Nucleus accumbens (tissue), 56 donors: ENCODE data around the gene PKLR.
"Not testable (repeated sequence)": the region's sequence is repeated elsewhere in the genome, so short reads cannot be mapped to it uniquely, and the experiment has no call there.

ENCODE experiments used
- DNase-seq, 56 donors: peaks; one replicate each; lab custom pipeline; 2025; lab: John Stamatoyannopoulos, UW

Gene PKLR

DNA sequence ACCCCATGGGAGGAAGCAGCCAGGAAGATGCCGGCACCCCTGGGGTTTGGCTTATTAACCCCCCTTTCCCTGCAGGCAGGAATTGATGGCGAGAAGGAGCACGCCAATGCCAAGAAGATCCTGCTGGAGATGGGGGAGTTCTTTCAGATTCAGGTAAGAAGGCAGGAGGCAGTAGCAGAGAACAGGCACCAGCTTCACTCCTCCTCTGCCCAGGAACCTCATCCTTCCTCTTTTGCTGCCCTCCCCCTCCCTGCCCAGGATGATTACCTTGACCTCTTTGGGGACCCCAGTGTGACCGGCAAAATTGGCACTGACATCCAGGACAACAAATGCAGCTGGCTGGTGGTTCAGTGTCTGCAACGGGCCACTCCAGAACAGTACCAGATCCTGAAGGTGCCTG, 18.3 kb upstream of the PKLR start:
- no peak for DNase-seq

DNA sequence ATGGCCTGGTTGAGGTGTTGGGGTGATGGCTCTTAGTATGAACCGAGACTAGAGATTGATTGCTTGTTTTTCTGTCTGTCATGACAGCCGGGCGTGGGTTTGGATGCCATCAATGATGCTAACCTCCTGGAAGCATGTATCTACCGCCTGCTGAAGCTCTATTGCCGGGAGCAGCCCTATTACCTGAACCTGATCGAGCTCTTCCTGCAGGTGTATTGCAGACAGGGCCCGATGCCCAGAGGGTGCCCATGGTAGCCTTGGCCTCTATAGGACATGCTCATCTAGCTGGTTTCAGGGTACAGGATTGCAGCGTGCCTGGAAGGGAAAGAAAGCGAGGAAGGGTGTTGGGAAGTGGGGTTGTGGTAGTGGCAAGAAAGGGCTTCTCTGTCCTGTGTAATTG, 16.8 kb upstream of the PKLR start:
- DNase-seq = no peak

DNA sequence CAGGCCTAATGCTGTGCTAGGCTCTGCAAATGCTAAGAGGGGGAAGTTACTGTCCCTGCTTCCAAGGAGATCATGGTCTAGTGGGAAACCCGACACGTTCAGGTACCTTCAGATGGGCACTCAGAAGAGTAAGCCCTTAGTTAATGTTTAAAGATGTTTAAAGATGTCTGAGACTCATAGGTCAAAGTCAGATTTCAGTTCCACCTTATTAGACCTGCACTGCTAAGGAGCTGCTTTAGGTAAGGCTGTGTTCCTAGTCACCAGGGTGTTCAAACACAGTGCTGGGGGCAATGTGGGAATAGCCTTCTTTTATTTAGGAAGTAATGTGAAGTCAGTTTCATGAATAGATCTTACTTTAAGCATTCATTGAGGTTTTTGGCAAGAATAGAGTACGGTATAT, 15.7 kb upstream of the PKLR start:
- DNase-seq = no peak

- DNase-seq = peak in 7 of 56 donors; percentile 6 to 38 (median 20)
Observed at GRCh38 chr1:155313261-155313660, 12.0 kb upstream of the PKLR start.

- DNase-seq = peak in 3 of 56 donors; percentile 15 to 22 (median 16)
Observed at GRCh38 chr1:155309423-155310021, 8.3 kb upstream of the PKLR start.

DNA sequence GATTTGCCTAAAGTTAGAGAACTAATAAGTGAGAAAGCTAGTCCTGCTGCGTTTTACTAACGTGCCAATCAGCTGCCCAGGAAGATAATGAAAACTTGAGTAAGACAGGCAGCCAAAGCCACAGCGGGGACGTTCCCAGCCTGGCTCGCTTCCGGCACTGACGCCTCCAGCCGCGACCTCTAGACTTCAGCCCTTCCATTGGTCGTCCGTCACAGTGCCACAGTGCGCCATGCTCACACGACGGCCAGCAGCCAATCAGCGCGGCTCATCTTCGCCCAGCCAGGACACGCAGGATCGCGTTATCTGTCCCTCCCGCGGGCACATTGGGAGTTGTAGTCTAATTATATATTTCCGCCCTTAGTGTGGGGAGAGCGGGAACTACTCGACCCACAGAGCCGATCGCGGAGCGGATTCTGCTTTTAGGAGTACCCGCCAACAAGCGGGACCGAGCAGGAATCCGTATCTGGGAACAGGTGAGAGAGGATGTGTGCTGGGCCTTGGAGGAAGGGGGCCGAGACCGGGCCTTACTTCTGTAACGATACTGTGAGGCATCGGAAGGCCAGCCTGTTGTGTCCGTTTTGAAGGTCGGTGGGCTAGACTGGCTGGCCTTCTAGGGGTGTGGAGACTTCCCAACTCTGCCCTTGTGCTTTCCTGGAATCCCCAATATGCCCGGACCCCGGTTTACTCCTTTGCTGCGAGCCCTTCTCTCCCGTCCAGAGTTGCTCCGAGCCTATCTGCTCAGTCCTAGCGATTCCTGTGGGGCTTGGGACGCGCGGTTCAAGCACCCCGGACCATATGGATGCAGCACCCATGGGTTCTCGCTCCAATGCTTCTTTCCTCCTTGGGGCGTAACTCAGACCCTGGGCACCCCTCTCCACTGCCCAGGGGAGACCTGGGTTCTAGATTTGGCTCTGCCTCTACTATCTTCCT, 7.5 kb upstream of the PKLR start, which contains the start of gene FDPS:
TSS of gene FDPS (plus strand) at position 374 of the 930 bp plus-strand sequence. CDS start 924 bp downstream, outside the sequence.
- DNase-seq = peak; percentile 81 to 100 (median 98)

DNA sequence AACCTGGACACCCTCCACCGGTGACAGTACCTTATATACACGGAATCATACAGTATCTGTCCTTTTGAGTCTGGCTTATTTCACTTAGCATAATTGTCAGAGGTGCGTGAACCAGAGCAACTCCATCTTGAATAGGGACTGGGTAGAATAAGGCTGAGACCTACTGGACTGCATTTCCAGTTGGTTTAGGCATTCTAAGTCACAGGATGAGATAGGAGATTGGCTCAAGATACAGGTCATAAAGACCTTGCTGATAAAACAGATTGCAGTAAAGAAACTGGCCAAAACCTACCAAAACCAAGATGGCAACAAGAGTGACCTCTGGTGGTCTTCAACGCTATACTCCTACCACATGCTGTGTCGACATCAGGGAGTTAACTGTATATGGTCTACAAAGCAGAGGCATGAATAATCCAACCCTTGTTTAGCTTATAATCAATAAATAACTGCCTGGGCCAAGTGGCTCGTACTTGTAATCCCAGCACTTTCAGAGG, 6.1 kb upstream of the PKLR start:
- peak in 1 of 56 donors; percentile 5 for DNase-seq

GRCh38 chr1:155305881-155306391, 4.7 kb upstream of the PKLR start:
- DNase-seq = no peak

- no peak for DNase-seq
Observed at GRCh38 chr1:155304558-155305063, 3.4 kb upstream of the PKLR start.

DNA sequence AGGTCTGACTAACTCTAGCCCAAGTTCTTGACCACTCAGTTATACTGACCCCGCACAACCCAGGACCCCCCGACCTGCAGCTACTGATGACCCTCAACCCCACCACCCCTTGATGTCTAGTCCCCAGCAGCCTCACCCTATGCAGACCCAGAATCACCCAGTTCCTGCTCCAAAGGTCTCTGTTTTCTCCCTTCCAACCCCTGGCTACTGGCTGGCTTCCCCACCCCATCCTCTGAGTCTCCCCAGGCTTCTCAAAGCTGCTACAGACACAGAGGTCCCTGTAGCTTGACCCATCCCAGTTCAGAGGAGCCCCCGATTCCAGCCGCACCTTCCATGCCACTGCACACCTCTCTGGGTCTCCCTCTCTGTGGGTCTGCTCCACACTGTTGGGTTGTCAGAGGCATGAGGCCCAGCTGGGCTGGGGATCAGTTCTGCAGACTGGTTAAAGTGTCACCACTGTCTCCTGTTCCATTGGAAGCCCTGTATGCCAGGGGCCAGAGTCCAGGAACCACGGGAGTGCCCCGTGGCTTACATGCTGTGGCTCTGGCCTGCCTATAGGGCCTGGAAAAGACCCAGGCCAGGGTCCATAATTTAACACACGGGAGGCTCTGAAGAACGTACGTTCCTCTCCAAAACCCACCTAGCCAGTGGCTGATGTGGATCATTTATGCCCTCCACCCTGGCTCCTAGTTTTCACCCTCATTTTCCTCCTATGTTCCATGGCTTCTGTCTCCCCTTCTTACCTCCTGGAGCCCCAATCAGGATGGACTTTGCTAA, 497 bp downstream of the PKLR start:
- DNase-seq = no peak

GRCh38 chr1:155300024-155300423, 1.2 kb downstream of the PKLR start:
- no peak for DNase-seq

DNA sequence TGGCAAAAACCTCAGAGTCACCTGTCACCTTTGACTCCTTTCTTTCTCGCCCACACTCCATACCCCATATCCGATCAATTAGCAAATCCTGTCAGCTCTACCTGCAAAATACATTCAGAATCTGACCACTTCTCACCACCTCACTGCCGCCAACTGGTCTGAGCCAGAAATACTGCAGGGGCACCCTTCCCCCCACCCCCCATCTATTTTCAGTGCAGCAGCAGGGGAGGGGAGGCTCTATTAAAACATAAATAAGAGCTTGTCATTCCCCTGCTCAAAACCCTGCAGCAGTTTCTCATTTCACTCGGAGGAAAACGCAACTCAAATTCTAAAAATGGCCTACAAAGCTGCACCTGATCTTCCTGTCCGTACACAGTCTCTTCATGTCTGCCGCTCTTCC, 3.9 kb downstream of the PKLR start:
- no peak for DNase-seq

GRCh38 chr1:155296661-155297060, 4.6 kb downstream of the PKLR start:
- DNase-seq = no peak

- no peak for DNase-seq
Observed at GRCh38 chr1:155295942-155296267, 5.3 kb downstream of the PKLR start.

DNA sequence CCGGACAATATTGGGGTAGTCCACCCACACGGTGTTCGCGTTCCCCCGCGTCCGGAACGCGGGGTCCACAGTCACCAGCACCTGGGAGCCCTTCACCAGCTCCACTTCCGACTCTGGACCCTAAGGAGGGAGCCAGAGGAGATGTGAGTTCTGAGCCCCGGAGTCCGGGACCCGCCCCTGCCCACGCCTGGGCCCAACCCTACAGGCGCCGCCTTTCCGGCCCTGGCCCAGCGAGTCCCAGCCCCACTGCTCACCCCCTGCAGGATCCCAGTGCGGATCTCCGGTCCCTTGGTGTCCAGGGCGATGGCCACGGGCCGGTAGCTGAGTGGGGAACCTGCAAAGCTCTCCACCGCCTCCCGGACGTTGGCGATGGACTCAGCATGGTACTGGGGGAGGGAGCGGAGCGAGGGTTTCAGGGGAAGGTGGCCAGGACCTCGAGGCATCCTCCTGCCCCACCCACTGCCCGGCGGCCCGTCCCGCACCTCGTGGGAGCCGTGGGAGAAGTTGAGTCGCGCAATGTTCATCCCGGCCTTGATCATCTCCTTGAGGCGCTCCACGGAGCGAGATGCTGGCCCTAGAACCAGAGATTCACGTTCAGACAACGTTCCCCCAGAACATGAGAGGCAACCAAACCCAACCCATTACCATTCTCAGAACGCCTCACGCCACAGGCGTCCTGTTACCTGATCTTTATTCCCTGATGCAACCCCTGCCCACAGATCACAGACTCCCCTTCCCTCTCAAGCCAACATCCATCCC, 5.9 kb downstream of the PKLR start:
- no peak for DNase-seq

GRCh38 chr1:155294520-155295182, 6.6 kb downstream of the PKLR start:
- DNase-seq = no peak

GRCh38 chr1:155293086-155293749, 8.0 kb downstream of the PKLR start:
- no peak for DNase-seq

GRCh38 chr1:155291006-155291405, 10.2 kb downstream of the PKLR start:
- not testable (repeated sequence) for DNase-seq
